Activated B cell treated with CpG ODN at 0.5 μM for 24 hours (primary cell): ENCODE measurements around the gene ANO6. TPM values are rescaled to one million over a fixed set of nuclear protein-coding genes. Genes with fewer than 3 reads are reported as not detected.
"Not testable (repeated sequence)": the region's sequence is repeated elsewhere in the genome, so short reads cannot be mapped to it uniquely, and the experiment has no call there.

ENCODE experiments used
- ATAC-seq: fragments of 200-7000 bp; cut with Tn5 transposase; one replicate; pipeline ENCODE4 v1.10.0; 2021; ENCODE audit warnings: low read depth, mild to moderate bottlenecking, moderate library complexity
- CTCF ChIA-PET: fragments of 350-600 bp; sonication (Branson Sonifier 250); formaldehyde crosslinking; loops from one replicate; lab custom pipeline; 2021; ENCODE audit warnings: antibody characterized with exemption; lab: Charles Lee
- POLR2A ChIA-PET: fragments of 350-600 bp; sonication (Branson Sonifier 250); formaldehyde crosslinking; loops from one replicate; lab custom pipeline; 2021; ENCODE audit warnings: antibody characterized with exemption; lab: Charles Lee
- DNase-seq: peaks from one replicate; pipeline ENCODE4 v3.0.0; 2022
- H3K27ac Mint-ChIP-seq: one replicate; pipeline ENCODE4 v1.8.0; 2020; ENCODE audit warnings: mixed read lengths
- H3K27me3 Mint-ChIP-seq: one replicate; pipeline ENCODE4 v1.8.0; 2021; ENCODE audit warnings: mixed read lengths
- H3K36me3 Mint-ChIP-seq: one replicate; pipeline ENCODE4 v1.8.0; 2021; ENCODE audit warnings: low read depth, mixed read lengths
- H3K4me1 Mint-ChIP-seq: one replicate; pipeline ENCODE4 v1.8.0; 2021; ENCODE audit warnings: mixed read lengths
- H3K4me3 Mint-ChIP-seq: one replicate; pipeline ENCODE4 v1.8.0; 2020; ENCODE audit warnings: mild to moderate bottlenecking, mixed read lengths
- H3K9me3 Mint-ChIP-seq: one replicate; pipeline ENCODE4 v1.8.0; 2020; ENCODE audit warnings: mixed read lengths
- intact Hi-C: fragments of 100-400 bp; cut with micrococcal nuclease; formaldehyde crosslinking; loops from one replicate; pipeline ENCODE4 v1.15.1; 2024
- total RNA-seq: library from RNA; stranded (reverse); gene quantifications from 2 replicates; pipeline ENCODE4 v1.2.3, GENCODE V29; 2022
- TF ChIP-seq, protein P1 (sequence below): fragments of 200-600 bp; IDR thresholded peaks from one replicate; pipeline ENCODE4 v1.8.0; 2022; ENCODE audit warnings: antibody characterized with exemption, mild to moderate bottlenecking

The ANO6 gene
- total RNA-seq, 1 donor from 2014 or later = 16.3 TPM

DNA sequence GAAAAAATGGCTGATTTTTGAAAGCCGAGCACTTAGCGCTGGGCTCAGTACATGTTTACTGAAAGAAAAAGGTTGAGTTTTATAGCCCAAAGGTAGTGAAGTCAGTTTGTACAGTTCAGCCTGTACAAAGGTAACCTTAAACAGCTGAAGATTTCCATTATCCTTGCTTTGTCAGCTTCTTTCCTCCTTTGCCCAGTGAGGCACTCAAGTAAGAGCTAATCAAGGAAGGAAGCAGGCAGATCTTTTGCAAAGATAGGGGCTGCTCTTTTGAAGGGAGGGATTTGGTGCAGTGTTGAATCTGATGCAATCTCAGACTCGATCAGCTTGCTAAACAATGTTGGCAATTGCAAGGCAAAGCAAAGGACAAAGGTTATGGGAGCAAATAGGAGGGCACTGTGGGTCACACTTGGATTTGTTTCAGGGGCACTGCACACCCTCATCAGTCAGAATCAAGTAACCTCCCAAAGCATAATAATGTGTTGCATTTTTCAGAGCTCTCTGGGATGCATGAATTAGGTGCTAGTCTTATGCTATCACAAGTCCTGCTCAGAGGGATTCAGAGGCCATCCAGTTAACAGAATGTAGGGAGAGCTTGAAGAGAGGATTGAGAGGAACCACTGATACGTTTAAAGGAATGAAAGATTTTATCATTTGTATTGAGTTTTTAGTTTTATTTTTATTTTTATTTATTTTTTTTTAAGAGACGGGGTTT lies 44.4 kb downstream of the ANO6 start:
- no peak for ATAC-seq
- ChIA-PET CTCF (no interaction called here), POLR2A (no interaction called here)
- Mint-ChIP-seq H3K4me1 (peaks cover 17% of the 10 kb centered on the region), H3K27me3 (no peaks in the 10 kb centered on the region), H3K36me3 (no peaks in the 10 kb centered on the region), H3K27ac (no peak overlapping the region), H3K4me3 (no peak overlapping the region), H3K9me3 (no peaks in the 10 kb centered on the region)
- TF ChIP-seq, protein P1, sequence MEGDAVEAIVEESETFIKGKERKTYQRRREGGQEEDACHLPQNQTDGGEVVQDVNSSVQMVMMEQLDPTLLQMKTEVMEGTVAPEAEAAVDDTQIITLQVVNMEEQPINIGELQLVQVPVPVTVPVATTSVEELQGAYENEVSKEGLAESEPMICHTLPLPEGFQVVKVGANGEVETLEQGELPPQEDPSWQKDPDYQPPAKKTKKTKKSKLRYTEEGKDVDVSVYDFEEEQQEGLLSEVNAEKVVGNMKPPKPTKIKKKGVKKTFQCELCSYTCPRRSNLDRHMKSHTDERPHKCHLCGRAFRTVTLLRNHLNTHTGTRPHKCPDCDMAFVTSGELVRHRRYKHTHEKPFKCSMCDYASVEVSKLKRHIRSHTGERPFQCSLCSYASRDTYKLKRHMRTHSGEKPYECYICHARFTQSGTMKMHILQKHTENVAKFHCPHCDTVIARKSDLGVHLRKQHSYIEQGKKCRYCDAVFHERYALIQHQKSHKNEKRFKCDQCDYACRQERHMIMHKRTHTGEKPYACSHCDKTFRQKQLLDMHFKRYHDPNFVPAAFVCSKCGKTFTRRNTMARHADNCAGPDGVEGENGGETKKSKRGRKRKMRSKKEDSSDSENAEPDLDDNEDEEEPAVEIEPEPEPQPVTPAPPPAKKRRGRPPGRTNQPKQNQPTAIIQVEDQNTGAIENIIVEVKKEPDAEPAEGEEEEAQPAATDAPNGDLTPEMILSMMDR = no peak
- intact Hi-C loops = no loop called here
- no peak for DNase-seq

- ATAC-seq (no peak), DNase-seq (no peak)
- TF ChIP-seq, protein P1 = no peak
- ChIA-PET POLR2A (no interaction called here), CTCF (no interaction called here)
- H3K27ac Mint-ChIP-seq = no peak overlapping the region
- intact Hi-C loops = no loop called here
- no peak overlapping the region for H3K4me3 Mint-ChIP-seq
- no peaks in the 10 kb centered on the region for H3K9me3 Mint-ChIP-seq
- no peaks in the 10 kb centered on the region for H3K36me3 Mint-ChIP-seq
- H3K27me3 Mint-ChIP-seq = no peaks in the 10 kb centered on the region
- peaks cover 17% of the 10 kb centered on the region for H3K4me1 Mint-ChIP-seq
Observed at GRCh38 chr12:45260854-45261253, 45.0 kb downstream of the ANO6 start.

DNA sequence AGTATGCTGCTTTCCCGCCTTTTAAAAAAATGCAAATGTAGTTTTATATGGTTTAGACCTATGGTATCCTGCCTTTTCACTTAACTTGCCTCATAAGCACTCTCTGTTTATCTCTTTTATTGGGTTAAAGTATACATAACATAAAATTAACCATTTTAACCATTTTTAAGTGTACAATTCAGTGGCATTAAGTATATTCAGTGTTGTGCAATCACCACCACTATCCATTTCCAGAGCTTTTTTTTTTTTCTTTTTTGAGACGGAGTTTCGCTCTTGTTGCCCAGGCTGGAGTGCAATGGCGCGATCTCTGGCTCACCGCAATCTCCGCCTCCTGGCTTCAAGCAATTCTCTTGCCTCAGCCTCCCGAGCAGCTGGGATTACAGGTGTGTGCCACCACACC lies 46.3 kb downstream of the ANO6 start:
- DNase-seq, ATAC-seq, POLR2A ChIA-PET, H3K27me3 Mint-ChIP-seq, H3K36me3 Mint-ChIP-seq, H3K9me3 Mint-ChIP-seq, intact Hi-C loops, H3K4me3 Mint-ChIP-seq, H3K27ac Mint-ChIP-seq, CTCF ChIA-PET, H3K4me1 Mint-ChIP-seq: not testable (repeated sequence)

DNA sequence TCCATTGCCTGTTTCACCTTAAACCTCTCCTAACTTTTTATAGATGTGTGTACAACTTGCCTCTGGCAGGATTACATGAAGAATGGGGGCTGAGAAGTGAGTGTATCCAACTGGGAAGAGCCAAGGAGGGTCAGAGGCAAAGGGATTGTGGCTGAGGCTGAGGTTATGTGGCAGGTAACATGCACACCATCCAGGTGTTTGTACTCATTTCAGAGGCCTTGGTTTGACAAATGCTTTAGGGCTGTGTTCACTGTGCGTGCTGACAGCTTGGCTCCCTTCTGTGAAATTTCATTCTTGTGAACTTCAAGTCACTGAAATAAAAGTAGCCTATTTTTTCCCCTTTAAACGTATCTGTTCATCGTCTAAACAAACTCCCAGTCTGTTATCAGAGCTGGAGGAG lies 47.7 kb downstream of the ANO6 start:
- Mint-ChIP-seq H3K36me3 (no peaks in the 10 kb centered on the region), H3K4me1 (peaks cover 2% of the 10 kb centered on the region), H3K4me3 (no peak overlapping the region), H3K27ac (no peak overlapping the region), H3K9me3 (no peaks in the 10 kb centered on the region), H3K27me3 (no peaks in the 10 kb centered on the region)
- ChIA-PET CTCF (no interaction called here), POLR2A (no interaction called here)
- DNase-seq = no peak
- ATAC-seq = no peak
- TF ChIP-seq, protein P1 = no peak
- intact Hi-C loops = no loop called here

DNA sequence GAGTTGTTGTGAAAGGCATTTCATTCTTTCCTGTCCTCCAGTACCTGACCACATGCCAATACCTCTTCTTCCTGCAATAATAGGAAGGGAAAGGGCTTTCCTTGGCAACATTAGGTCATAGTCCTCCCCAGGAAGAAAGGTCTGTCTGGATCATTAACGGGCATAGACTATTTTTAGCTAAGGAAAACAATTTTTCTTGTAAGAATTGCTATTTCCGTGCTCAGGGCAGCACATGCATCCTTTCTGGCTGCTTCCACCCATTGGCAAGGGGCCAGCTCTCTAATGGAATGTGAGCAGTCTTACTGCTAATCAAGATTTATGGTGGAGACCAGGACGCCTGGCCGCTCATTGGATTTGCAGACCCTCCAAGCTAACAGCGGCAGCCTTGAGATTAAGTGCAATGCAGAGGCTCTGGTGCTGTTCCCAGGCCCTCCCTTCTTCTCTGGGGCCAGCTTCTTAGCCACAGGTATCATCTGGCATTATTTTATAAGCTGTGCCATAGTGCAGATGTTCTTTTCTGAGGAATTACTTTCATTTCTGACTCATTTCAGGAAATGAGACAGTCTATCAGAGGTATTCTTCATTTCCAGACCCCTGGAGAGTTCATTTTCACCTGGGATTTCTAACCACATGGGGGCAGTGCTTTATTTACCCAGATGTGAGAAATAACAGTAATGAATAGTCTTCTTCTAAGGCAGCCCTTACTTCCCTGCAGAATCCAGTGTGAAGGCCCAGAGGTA lies 52.9 kb downstream of the ANO6 start:
- Mint-ChIP-seq H3K27ac (no peak overlapping the region), H3K4me3 (no peak overlapping the region), H3K4me1 (peaks cover 9% of the 10 kb centered on the region), H3K27me3 (no peaks in the 10 kb centered on the region), H3K9me3 (no peaks in the 10 kb centered on the region), H3K36me3 (peaks cover 6% of the 10 kb centered on the region)
- TF ChIP-seq, protein P1 = no peak
- ATAC-seq (peak; percentile 18), DNase-seq (no peak)
- ChIA-PET CTCF (interaction anchor here (1.0 kb wide), 1 partner anchor 54 kb away, joined by 3 read pairs; no protein-coding TSS in a partner anchor), POLR2A (no interaction called here)
- intact Hi-C loops = loop anchor here (5.0 kb wide), 1 partner anchor 47 kb away; no protein-coding TSS in a partner anchor
